HepG2 (cell line): ENCODE results near the gene BAIAP3. TPM values are rescaled to one million over a fixed set of nuclear protein-coding genes. Genes with fewer than 3 reads are reported as not detected.
A peak's percentile ranks its signal among the peaks of the same experiment; 100 is the strongest.

Experiments used
- AGO2 ChIP-seq: fragments of 200-400 bp; formaldehyde crosslinking; optimal IDR thresholded peaks from 2 replicates; pipeline ENCODE3; 2017; ENCODE audit warnings: mild to moderate bottlenecking, low read depth, low read length, moderate library complexity
- BORCS8-MEF2B ChIP-seq: sonication (generic); formaldehyde crosslinking; IDR thresholded peaks from 2 replicates; pipeline ENCODE4 v1.8.0; 2022; ENCODE audit warnings: mild to moderate bottlenecking, missing genetic modification reagents
- HOXA5 ChIP-seq: sonication (generic); formaldehyde crosslinking; IDR thresholded peaks from 2 replicates; pipeline ENCODE4 v1.4.0; 2020; ENCODE audit warnings: missing genetic modification reagents
- JARID2 ChIP-seq: sonication (generic); formaldehyde crosslinking; IDR thresholded peaks from 2 replicates; pipeline ENCODE4 v1.8.1; 2023; ENCODE audit warnings: missing genetic modification reagents, inconsistent platforms; ENCODE audit not compliant: insufficient replicate concordance
- KDM2A ChIP-seq: sonication (generic); formaldehyde crosslinking; IDR thresholded peaks from 2 replicates; pipeline ENCODE4 v1.4.0; 2020; ENCODE audit warnings: low read depth, missing genetic modification reagents, borderline replicate concordance
- PAF1 ChIP-seq: IDR thresholded peaks from 2 replicates; pipeline ENCODE4 v1.6.1; 2016; ENCODE audit warnings: missing genetic modification reagents, missing compliant biosample characterization
- POLR2G ChIP-seq: fragments of 200-400 bp; formaldehyde crosslinking; IDR thresholded peaks from 2 replicates; pipeline ENCODE4 v1.6.1; 2018; ENCODE audit warnings: mild to moderate bottlenecking, low read depth, low read length, moderate library complexity
- RBM22 ChIP-seq: fragments of 200-400 bp; formaldehyde crosslinking; optimal IDR thresholded peaks from 2 replicates; pipeline ENCODE3; 2017; ENCODE audit warnings: mild to moderate bottlenecking, low read length, moderate library complexity
- SALL1 ChIP-seq: sonication (generic); formaldehyde crosslinking; IDR thresholded peaks from 2 replicates; pipeline ENCODE4 v1.8.0; 2022; ENCODE audit warnings: mild to moderate bottlenecking, missing genetic modification reagents
- SRSF4 ChIP-seq: fragments of 200-400 bp; formaldehyde crosslinking; IDR thresholded peaks from one replicate; pipeline ENCODE4 v1.6.1; 2018; ENCODE audit warnings: mild to moderate bottlenecking, low read depth, low read length, moderate library complexity; ENCODE audit not compliant: poor library complexity, severe bottlenecking
- ZFP1 ChIP-seq: IDR thresholded peaks from 2 replicates; pipeline ENCODE4 v1.6.1; 2016
- ZNF543 ChIP-seq: sonication (generic); formaldehyde crosslinking; IDR thresholded peaks from 2 replicates; pipeline ENCODE4 v1.4.0; 2020; ENCODE audit warnings: mild to moderate bottlenecking, missing genetic modification reagents
- ZNF883 ChIP-seq: sonication (generic); formaldehyde crosslinking; IDR thresholded peaks from 2 replicates; pipeline ENCODE4 v1.5.1; 2020; ENCODE audit warnings: mild to moderate bottlenecking, missing genetic modification reagents; ENCODE audit errors: not compliant biosample characterization
- polyA plus RNA-seq, 8 experiments: library from polyadenylated mRNA; depleted of rRNA in 3 of 8; stranded (reverse) in 7 of 8; unstranded in 1 of 8; fragments of >200 nt; fragmentation: Illumina TruSeq in 4 of 8; extraction: Trizol in 4 of 8; gene quantifications; 2 replicates each; pipeline versions ENCODE4 v1.2.1 to v1.2.3, GENCODE V29; 2011 to 2016; ENCODE audit warnings: low read depth in 4 of 8, missing spikeins in 1 of 8, mixed read lengths in 1 of 8; ENCODE audit not compliant: insufficient read depth in 1 of 8
- total RNA-seq, 5 experiments: library from RNA; depleted of rRNA; stranded (reverse); fragments of >200 nt; fragmentation: Illumina TruSeq; extraction: Trizol; gene quantifications; 2 replicates each; pipeline ENCODE4 v1.2.3, GENCODE V29; 2016; ENCODE audit warnings: low read depth in 1 of 5
- TF ChIP-seq, protein P1 (sequence below): sonication (generic); formaldehyde crosslinking; IDR thresholded peaks from 2 replicates; pipeline ENCODE4 v1.4.0; 2020; ENCODE audit warnings: missing genetic modification reagents
- TF ChIP-seq, protein P2 (sequence below): sonication (generic); formaldehyde crosslinking; IDR thresholded peaks from 2 replicates; pipeline ENCODE4 v1.5.1; 2020; ENCODE audit warnings: mild to moderate bottlenecking, missing genetic modification reagents, moderate library complexity
- TF ChIP-seq, protein P3 (sequence below): IDR thresholded peaks from 2 replicates; pipeline ENCODE4 v1.6.1; 2016; ENCODE audit warnings: missing compliant biosample characterization, missing genetic modification reagents, borderline replicate concordance
- TF ChIP-seq, protein P4 (sequence below): sonication (generic); formaldehyde crosslinking; IDR thresholded peaks from 2 replicates; pipeline ENCODE4 v1.4.0; 2020; ENCODE audit warnings: mild to moderate bottlenecking, missing genetic modification reagents
- TF ChIP-seq, protein P5 (sequence below): sonication (generic); formaldehyde crosslinking; IDR thresholded peaks from 2 replicates; pipeline ENCODE4 v1.5.1; 2020; ENCODE audit warnings: missing genetic modification reagents, mild to moderate bottlenecking, borderline replicate concordance

Gene BAIAP3
- total and polyA plus RNA-seq, 2 of the 13 experiments (the other 11 are each of a cell fraction or from before 2014, with no cell fraction given) = 3.2 to 5.7 TPM

DNA sequence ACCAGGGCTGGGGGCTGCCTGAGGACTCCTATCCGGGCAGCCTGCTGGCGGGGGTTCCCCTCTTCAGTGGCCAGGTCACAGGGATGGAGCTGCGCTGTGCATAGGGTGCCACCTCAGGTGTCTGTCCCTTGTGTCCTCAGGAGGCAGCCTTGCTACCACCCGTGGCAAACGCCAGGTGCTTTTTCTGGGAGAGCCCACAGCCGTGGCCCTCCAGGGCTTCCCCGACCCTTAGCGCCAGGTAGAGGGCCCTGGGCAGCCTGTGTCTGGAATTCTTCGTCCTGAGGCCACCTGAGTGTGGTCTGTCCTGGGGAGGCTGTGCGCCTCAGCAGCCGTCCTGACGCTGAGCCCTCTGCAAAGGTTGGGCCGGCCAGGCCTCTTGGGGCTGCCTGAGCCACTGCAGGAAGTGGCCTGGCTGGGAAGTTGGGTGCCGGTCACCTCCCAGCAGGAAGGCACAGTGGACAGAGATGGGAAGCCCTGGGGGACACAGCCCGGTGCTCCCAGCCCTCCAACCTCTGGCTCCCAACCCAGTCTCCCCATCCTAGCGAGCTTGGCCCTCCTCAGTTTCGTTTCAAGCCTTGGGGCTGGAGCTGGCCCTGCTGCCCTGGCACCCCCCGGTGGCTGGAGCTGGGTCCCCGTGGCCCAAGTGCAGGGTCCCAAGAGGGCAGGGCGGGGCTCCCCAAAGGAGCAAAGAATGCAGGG, 7.6 kb upstream of the BAIAP3 start (continued):
- TF ChIP-seq, protein P1, sequence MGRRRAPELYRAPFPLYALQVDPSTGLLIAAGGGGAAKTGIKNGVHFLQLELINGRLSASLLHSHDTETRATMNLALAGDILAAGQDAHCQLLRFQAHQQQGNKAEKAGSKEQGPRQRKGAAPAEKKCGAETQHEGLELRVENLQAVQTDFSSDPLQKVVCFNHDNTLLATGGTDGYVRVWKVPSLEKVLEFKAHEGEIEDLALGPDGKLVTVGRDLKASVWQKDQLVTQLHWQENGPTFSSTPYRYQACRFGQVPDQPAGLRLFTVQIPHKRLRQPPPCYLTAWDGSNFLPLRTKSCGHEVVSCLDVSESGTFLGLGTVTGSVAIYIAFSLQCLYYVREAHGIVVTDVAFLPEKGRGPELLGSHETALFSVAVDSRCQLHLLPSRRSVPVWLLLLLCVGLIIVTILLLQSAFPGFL (CRISPR knock-in tag) = no peak
- TF ChIP-seq ZNF883 (no peak), HOXA5 (no peak), KDM2A (CRISPR knock-in tag) (peak; percentile 33; the same call in 1 of the 2 replicates), JARID2 (no peak), POLR2G (peak; percentile 68), SALL1 (CRISPR knock-in tag) (no peak), BORCS8-MEF2B (0 out of 2 replicates have a peak, but pooled peaks have one; percentile 30), SRSF4 (no peak), RBM22 (peak; percentile 52), AGO2 (peak; percentile 99), ZNF543 (CRISPR knock-in tag) (no peak), ZFP1 (CRISPR knock-in tag) (no peak), PAF1 (CRISPR knock-in tag) (0 out of 2 replicates have a peak, but pooled peaks have one; percentile 16)
- TF ChIP-seq, protein P2, sequence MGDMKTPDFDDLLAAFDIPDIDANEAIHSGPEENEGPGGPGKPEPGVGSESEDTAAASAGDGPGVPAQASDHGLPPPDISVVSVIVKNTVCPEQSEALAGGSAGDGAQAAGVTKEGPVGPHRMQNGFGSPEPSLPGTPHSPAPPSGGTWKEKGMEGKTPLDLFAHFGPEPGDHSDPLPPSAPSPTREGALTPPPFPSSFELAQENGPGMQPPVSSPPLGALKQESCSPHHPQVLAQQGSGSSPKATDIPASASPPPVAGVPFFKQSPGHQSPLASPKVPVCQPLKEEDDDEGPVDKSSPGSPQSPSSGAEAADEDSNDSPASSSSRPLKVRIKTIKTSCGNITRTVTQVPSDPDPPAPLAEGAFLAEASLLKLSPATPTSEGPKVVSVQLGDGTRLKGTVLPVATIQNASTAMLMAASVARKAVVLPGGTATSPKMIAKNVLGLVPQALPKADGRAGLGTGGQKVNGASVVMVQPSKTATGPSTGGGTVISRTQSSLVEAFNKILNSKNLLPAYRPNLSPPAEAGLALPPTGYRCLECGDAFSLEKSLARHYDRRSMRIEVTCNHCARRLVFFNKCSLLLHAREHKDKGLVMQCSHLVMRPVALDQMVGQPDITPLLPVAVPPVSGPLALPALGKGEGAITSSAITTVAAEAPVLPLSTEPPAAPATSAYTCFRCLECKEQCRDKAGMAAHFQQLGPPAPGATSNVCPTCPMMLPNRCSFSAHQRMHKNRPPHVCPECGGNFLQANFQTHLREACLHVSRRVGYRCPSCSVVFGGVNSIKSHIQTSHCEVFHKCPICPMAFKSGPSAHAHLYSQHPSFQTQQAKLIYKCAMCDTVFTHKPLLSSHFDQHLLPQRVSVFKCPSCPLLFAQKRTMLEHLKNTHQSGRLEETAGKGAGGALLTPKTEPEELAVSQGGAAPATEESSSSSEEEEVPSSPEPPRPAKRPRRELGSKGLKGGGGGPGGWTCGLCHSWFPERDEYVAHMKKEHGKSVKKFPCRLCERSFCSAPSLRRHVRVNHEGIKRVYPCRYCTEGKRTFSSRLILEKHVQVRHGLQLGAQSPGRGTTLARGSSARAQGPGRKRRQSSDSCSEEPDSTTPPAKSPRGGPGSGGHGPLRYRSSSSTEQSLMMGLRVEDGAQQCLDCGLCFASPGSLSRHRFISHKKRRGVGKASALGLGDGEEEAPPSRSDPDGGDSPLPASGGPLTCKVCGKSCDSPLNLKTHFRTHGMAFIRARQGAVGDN (CRISPR knock-in tag) = peak; percentile 29; the same call in 1 of the 2 replicates
- TF ChIP-seq, protein P3, sequence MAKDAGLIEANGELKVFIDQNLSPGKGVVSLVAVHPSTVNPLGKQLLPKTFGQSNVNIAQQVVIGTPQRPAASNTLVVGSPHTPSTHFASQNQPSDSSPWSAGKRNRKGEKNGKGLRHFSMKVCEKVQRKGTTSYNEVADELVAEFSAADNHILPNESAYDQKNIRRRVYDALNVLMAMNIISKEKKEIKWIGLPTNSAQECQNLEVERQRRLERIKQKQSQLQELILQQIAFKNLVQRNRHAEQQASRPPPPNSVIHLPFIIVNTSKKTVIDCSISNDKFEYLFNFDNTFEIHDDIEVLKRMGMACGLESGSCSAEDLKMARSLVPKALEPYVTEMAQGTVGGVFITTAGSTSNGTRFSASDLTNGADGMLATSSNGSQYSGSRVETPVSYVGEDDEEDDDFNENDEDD = no peak
- TF ChIP-seq, protein P4, sequence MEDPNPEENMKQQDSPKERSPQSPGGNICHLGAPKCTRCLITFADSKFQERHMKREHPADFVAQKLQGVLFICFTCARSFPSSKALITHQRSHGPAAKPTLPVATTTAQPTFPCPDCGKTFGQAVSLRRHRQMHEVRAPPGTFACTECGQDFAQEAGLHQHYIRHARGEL (CRISPR knock-in tag) = no peak
- TF ChIP-seq, protein P5, sequence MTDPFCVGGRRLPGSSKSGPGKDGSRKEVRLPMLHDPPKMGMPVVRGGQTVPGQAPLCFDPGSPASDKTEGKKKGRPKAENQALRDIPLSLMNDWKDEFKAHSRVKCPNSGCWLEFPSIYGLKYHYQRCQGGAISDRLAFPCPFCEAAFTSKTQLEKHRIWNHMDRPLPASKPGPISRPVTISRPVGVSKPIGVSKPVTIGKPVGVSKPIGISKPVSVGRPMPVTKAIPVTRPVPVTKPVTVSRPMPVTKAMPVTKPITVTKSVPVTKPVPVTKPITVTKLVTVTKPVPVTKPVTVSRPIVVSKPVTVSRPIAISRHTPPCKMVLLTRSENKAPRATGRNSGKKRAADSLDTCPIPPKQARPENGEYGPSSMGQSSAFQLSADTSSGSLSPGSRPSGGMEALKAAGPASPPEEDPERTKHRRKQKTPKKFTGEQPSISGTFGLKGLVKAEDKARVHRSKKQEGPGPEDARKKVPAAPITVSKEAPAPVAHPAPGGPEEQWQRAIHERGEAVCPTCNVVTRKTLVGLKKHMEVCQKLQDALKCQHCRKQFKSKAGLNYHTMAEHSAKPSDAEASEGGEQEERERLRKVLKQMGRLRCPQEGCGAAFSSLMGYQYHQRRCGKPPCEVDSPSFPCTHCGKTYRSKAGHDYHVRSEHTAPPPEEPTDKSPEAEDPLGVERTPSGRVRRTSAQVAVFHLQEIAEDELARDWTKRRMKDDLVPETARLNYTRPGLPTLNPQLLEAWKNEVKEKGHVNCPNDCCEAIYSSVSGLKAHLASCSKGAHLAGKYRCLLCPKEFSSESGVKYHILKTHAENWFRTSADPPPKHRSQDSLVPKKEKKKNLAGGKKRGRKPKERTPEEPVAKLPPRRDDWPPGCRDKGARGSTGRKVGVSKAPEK (CRISPR knock-in tag) = no peak
